Heart left ventricle (tissue), 16 donors: ENCODE data around the gene SLC39A11. TPM values are rescaled to one million over a fixed set of nuclear protein-coding genes. Genes with fewer than 3 reads are reported as not detected.
"Not testable (repeated sequence)": the region's sequence is repeated elsewhere in the genome, so short reads cannot be mapped to it uniquely, and the experiment has no call there.

Experiments
- ATAC-seq, 4 donors: fragments of 200-7000 bp; cut with Tn5 transposase; one replicate each; pipeline ENCODE4 v1.9.1; 2020 to 2022; ENCODE audit warnings: moderate library complexity in 4 of 4, mild to moderate bottlenecking in 3 of 4, moderate number of reproducible peaks in 1 of 4
- DNase-seq, 5 donors: peaks; one replicate each; pipeline ENCODE4 v3.0.0-alpha.2; 2020
- H3K27ac ChIP-seq, 12 donors: fragments of 200-600 bp; sonication (generic) in 4 of 12; one replicate each; pipeline versions ENCODE4 v1.5.0 to v1.8.0; 2016 to 2022; ENCODE audit warnings: mild to moderate bottlenecking in 2 of 12
- H3K27me3 ChIP-seq, 9 donors: fragments of 200-600 bp; sonication (generic) in 2 of 9; one replicate each; pipeline versions ENCODE4 v1.5.1 to v1.8.0; 2016 to 2022; ENCODE audit warnings: mild to moderate bottlenecking in 3 of 9
- H3K36me3 ChIP-seq, 9 donors: fragments of 200-600 bp; sonication (generic) in 2 of 9; one replicate each; pipeline versions ENCODE4 v1.5.0 to v1.8.0; 2018 to 2022; ENCODE audit warnings: mild to moderate bottlenecking in 2 of 9
- H3K4me1 ChIP-seq, 12 donors: fragments of 200-600 bp; sonication (generic) in 4 of 12; one replicate each; pipeline versions ENCODE4 v1.5.0 to v1.8.0; 2016 to 2022; ENCODE audit warnings: mild to moderate bottlenecking in 3 of 12
- H3K4me3 ChIP-seq, 12 donors: fragments of 200-600 bp; sonication (generic) in 4 of 12; one replicate each; pipeline versions ENCODE4 v1.5.0 to v1.8.0; 2017 to 2022; ENCODE audit warnings: mild to moderate bottlenecking in 9 of 12, moderate library complexity in 4 of 12
- H3K9me3 ChIP-seq, 12 donors: fragments of 200-600 bp; sonication (generic) in 4 of 12; one replicate each; pipeline versions ENCODE4 v1.5.0 to v1.8.0; 2016 to 2022; ENCODE audit warnings: mild to moderate bottlenecking in 1 of 12
- POLR2A ChIP-seq, 2 donors: fragments of 450-650 bp; IDR thresholded peaks; one replicate each; pipeline ENCODE4 v1.6.1; 2017; ENCODE audit warnings: antibody characterized with exemption in 2 of 2, mild to moderate bottlenecking in 2 of 2, moderate library complexity in 2 of 2
- whole genome bisulfite sequencing, 4 donors: extraction: QIAGEN DNeasy Blood & Tissue Kit in 2 of 4; methylation state at CpG; one replicate each; pipeline versions ENCODE4 v1.1.5 to v1.1.7; 2013 to 2018; 5-methylcytosine and 5-hydroxymethylcytosine counted together
- intact Hi-C, 10 donors: fragments of 100-400 bp; cut with DNase I; formaldehyde crosslinking; loops; one replicate each; pipeline versions ENCODE4 v1.11.1 to v1.14.2; 2022
- polyA plus RNA-seq, 2 donors: library from polyadenylated mRNA; stranded (reverse); fragments of 200-250 nt; gene quantifications; one replicate each; pipeline ENCODE4 v1.2.3, GENCODE V29; 2013
- total RNA-seq, 9 donors: library from RNA; depleted of rRNA in 2 of 9; stranded (reverse); fragments of >200 nt in 2 of 9; fragmentation: NEBNext Ultra II Directional in 3 of 9; extraction: Animal tissue kit (Norgen Biotek cat#: 25700) in 3 of 9; gene quantifications; one replicate each; pipeline versions ENCODE4 v1.1.0 to v1.2.4, GENCODE V29; 2016 to 2023
- TF ChIP-seq, protein P1 (sequence below), 12 donors: fragments of 200-600 bp; sonication (generic) in 4 of 12; IDR thresholded peaks; one replicate each; pipeline versions ENCODE4 v1.5.0 to v1.8.0; 2018 to 2022; ENCODE audit warnings: antibody characterized with exemption in 12 of 12, mild to moderate bottlenecking in 5 of 12
- donor health status: ischemic (EF 13 %, LVEDD 7.1; RV severe dilation, severe dysfunction).
- donor health status: healthy with polysubstance abuse.
- donor health status: DM: no; HTN: yes; CAD: no.
- donor health status: DM: no; HTN: no; CAD: no.
- donor health status: ischemic (EF 25% LVEDD 6.9; RV normal size, moderate dysfunction).
- donor health status: ischemic (EF 25% LVEDD 5.7; RV mildly dilated, moderate dysfunction).
- donor health status: healthy.
- donor health status: DM: yes; HTN: yes; CAD: no.
- donor health status: ischemic (EF 35%, LVEDD 5.7; RV mildly dilated, moderate dysfunction).
- donor health status: nonischemic (EF 11% LVEDD 7.7; RV severe dilation, severe dysfunction).
- donor health status: DM: yes; HTN: yes; CAD: no.
- donor health status: PGD.
- donor health status: ischemic (EF 29% LVEDD 5.4; RV normal size, mild dysfunction).
- donor health status: nonischemic (EF 23%, LVEDD 6.1; RV moderate dilation, normal function).

Gene SLC39A11
- total and polyA plus RNA-seq, 11 donors, result 2.5 to 23.3 (median 8.4) TPM

- no peak for TF ChIP-seq POLR2A (IDR thresholded peaks at IDR 0.05)
- TF ChIP-seq, protein P1, sequence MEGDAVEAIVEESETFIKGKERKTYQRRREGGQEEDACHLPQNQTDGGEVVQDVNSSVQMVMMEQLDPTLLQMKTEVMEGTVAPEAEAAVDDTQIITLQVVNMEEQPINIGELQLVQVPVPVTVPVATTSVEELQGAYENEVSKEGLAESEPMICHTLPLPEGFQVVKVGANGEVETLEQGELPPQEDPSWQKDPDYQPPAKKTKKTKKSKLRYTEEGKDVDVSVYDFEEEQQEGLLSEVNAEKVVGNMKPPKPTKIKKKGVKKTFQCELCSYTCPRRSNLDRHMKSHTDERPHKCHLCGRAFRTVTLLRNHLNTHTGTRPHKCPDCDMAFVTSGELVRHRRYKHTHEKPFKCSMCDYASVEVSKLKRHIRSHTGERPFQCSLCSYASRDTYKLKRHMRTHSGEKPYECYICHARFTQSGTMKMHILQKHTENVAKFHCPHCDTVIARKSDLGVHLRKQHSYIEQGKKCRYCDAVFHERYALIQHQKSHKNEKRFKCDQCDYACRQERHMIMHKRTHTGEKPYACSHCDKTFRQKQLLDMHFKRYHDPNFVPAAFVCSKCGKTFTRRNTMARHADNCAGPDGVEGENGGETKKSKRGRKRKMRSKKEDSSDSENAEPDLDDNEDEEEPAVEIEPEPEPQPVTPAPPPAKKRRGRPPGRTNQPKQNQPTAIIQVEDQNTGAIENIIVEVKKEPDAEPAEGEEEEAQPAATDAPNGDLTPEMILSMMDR (IDR thresholded peaks at IDR 0.05), result no peak
- intact Hi-C loops, result no loop called here
- no peak overlapping the region for H3K27ac ChIP-seq
- 69 to 84% (median 77%) methylated on average over 1 of the region's 1 CpG for WGBS, 4 donors
- DNase-seq (no peak), ATAC-seq (no peak)
- no peaks in the 10 kb centered on the region for H3K36me3 ChIP-seq
- H3K27me3 ChIP-seq, result no peaks in the 10 kb centered on the region
- no peak overlapping the region for H3K4me3 ChIP-seq
- H3K4me1 ChIP-seq, result no peaks in the 10 kb centered on the region
- H3K9me3 ChIP-seq, result no peaks in the 10 kb centered on the region
These were observed 94.1 kb downstream of the SLC39A11 start for GRCh38 chr17:72998343-72998742.

DNA sequence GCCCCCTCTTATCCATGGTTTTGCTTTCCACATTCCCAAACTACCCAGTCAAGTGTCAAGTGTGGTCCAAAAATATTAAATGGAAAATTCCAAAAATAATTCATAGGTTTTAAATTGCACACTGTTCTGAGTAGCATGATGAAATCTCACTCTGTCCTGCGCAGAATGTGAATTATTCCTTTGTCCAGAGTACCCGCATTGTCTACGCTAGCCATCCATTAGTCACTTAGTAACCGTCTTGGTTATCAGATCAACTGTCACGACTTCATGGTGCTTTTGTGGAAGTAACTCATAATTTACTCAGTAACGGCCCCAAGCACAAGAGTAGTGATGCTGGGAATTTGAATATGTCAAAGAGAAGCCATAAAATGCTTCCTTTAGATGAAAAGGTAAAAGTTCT, 94.9 kb downstream of the SLC39A11 start:
- WGBS, 4 donors, result 89 to 96% (median 90%) methylated on average over 6 of the region's 6 CpGs
- TF ChIP-seq, protein P1 (IDR thresholded peaks at IDR 0.05), result no peak
- TF ChIP-seq POLR2A (IDR thresholded peaks at IDR 0.05), result no peak
- intact Hi-C loops, result no loop called here
- Histone ChIP-seq H3K4me3 (no peak overlapping the region), H3K9me3 (no peaks in the 10 kb centered on the region), H3K36me3 (no peaks in the 10 kb centered on the region), H3K4me1 (no peaks in the 10 kb centered on the region), H3K27ac (no peak overlapping the region), H3K27me3 (no peaks in the 10 kb centered on the region)
- ATAC-seq, result no peak
- no peak for DNase-seq

DNA sequence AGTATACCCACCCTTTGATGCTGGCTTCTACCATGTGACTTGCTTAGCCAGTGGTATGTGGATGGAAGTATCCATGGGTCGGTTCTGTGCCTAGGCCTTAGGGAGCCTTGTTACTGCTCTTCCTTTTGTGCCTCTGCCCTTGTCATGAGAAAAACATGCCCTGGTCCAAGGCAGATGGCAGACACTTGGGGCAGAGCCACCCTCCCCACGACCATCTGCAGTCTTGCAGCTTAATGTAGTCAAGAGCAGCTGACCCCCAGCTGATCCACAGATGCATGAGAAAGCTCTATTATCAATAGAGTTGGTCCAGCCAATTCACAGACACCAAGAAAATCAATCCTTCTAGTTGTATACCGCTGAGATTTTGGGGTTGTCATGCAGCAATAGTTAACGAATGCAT, 95.7 kb downstream of the SLC39A11 start:
- TF ChIP-seq, protein P1 (IDR thresholded peaks at IDR 0.05), result no peak
- no peak for TF ChIP-seq POLR2A (IDR thresholded peaks at IDR 0.05)
- Histone ChIP-seq H3K4me1 (no peaks in the 10 kb centered on the region), H3K9me3 (no peaks in the 10 kb centered on the region), H3K27ac (no peak overlapping the region), H3K36me3 (no peaks in the 10 kb centered on the region), H3K4me3 (no peak overlapping the region), H3K27me3 (no peaks in the 10 kb centered on the region)
- no peak for DNase-seq
- WGBS, 4 donors, result 90 to 96% (median 92%) methylated on average over 3 to 4 of the region's 4 CpGs
- intact Hi-C loops, result no loop called here
- ATAC-seq, result no peak

GRCh38 chr17:72995008-72995656, 97.4 kb downstream of the SLC39A11 start:
- TF ChIP-seq POLR2A (IDR thresholded peaks at IDR 0.05), result no peak
- TF ChIP-seq, protein P1 (IDR thresholded peaks at IDR 0.05), result no peak
- Histone ChIP-seq H3K4me3 (no peak overlapping the region), H3K9me3 (no peaks in the 10 kb centered on the region), H3K4me1 (no peaks in the 10 kb centered on the region), H3K27ac (no peak overlapping the region), H3K27me3 (no peaks in the 10 kb centered on the region), H3K36me3 (no peaks in the 10 kb centered on the region)
- WGBS, 4 donors, result 89 to 100% (median 99%) methylated on average over 1 of the region's 1 CpG
- DNase-seq (no peak), ATAC-seq (no peak)
- intact Hi-C loops, result no loop called here

DNA sequence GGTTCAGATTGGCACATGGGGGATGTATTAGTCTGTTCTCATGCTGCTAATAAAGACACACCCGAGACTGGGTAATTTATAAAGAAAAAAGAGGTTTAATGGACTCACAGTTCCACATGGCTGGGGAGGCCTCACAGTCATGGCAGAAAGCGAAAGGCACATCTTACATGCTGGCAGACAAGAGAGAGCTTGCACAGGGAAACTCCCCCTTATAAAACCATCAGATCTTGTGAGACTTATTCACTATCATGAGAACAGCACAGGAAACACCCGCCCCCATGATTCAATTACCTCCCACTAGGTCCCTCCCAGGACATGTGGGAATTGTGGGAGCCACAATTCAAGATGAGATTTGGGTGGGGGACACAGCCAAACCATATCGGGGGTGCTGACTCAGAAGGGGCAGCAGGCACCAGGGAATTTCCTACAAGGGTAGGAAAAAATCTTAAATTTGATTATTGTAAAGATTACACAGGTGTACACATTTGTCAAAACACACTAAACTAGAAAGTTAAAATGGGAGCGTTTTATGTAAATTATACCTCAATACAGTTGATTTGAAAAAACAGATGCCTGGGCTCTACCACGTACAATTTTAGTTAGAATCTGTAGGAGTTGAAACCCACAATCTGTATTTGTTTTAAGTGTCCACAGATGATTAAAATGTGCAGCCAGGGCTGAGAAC, 99.6 kb downstream of the SLC39A11 start:
- intact Hi-C loops, H3K4me3 ChIP-seq, H3K27me3 ChIP-seq, H3K9me3 ChIP-seq, DNase-seq, ATAC-seq, H3K4me1 ChIP-seq, H3K27ac ChIP-seq, H3K36me3 ChIP-seq: not testable (repeated sequence)
- 64 to 68% (median 66%) methylated on average over 6 of the region's 6 CpGs for WGBS, 4 donors
